Esophagus squamous epithelium (tissue), 5 donors: Measurements from ENCODE around the gene HUNK. TPM values are rescaled to one million over a fixed set of nuclear protein-coding genes. Genes with fewer than 3 reads are reported as not detected.
A peak's percentile ranks its signal among the peaks of the same experiment; 100 is the strongest.
"Not testable (repeated sequence)": the region's sequence is repeated elsewhere in the genome, so short reads cannot be mapped to it uniquely, and the experiment has no call there.

Experiments
- DNase-seq: peaks from one replicate; lab custom pipeline; 2025; lab: John Stamatoyannopoulos, UW
- H3K27ac ChIP-seq, 4 donors: fragments of 200-600 bp; sonication (generic); one replicate each; pipeline ENCODE4 v1.5.1; 2016 to 2019; ENCODE audit warnings: mild to moderate bottlenecking in 1 of 4
- H3K27me3 ChIP-seq, 4 donors: fragments of 200-600 bp; sonication (generic); 1 replicate in 3 of 4; 2 replicates in 1 of 4; pipeline versions ENCODE4 v1.5.1 to v1.6.0; 2017 to 2021; ENCODE audit warnings: antibody characterized with exemption in 1 of 4
- H3K36me3 ChIP-seq, 3 donors: fragments of 200-600 bp; sonication (generic); one replicate each; pipeline ENCODE4 v1.5.1; 2016 to 2019
- H3K4me1 ChIP-seq, 3 donors: fragments of 200-600 bp; sonication (generic); one replicate each; pipeline ENCODE4 v1.5.1; 2017 to 2019
- H3K4me3 ChIP-seq, 4 donors: fragments of 200-600 bp; sonication (generic); 1 replicate in 3 of 4; 2 replicates in 1 of 4; pipeline ENCODE4 v1.5.1; 2016 to 2019; ENCODE audit warnings: mild to moderate bottlenecking in 2 of 4, moderate library complexity in 1 of 4
- H3K9me3 ChIP-seq, 3 donors: fragments of 200-600 bp; sonication (generic); one replicate each; pipeline ENCODE4 v1.5.1; 2016 to 2019
- CTCF ChIP-seq, 6 experiments: fragments of 450-650 bp in 4 of 6; fragments of 200-600 bp in 2 of 6; sonication (generic) in 2 of 6; IDR thresholded peaks; one replicate each; pipeline ENCODE4 v1.5.1; 2016 to 2019; ENCODE audit warnings: antibody characterized with exemption in 6 of 6, mild to moderate bottlenecking in 4 of 6, moderate library complexity in 4 of 6
- POLR2A ChIP-seq, 4 donors: fragments of 450-650 bp; IDR thresholded peaks; one replicate each; pipeline ENCODE4 v1.6.1; 2017; ENCODE audit warnings: antibody characterized with exemption in 4 of 4, mild to moderate bottlenecking in 4 of 4, moderate library complexity in 3 of 4
- WGBS, 2 donors: methylation state at CpG; one replicate each; pipeline ENCODE4 v1.1.5; 2018; 5-methylcytosine and 5-hydroxymethylcytosine counted together
- intact Hi-C: fragments of 100-400 bp; cut with DNase I; formaldehyde crosslinking; loops from one replicate; pipeline ENCODE4 v1.15.0; 2022
- total RNA-seq, 4 donors: library from RNA; depleted of rRNA; stranded (reverse); fragments of >200 nt; gene quantifications; one replicate each; pipeline ENCODE4 v1.1.0, GENCODE V29; 2016
- donor health status: DM: yes; HTN: yes; CAD: no.

Gene HUNK
- total RNA-seq, 4 donors from 2014 or later: under 0.01 to 2.8 (median 0.42) TPM

- no peak overlapping the region for H3K27ac ChIP-seq
- H3K36me3 ChIP-seq: no peaks in the 10 kb centered on the region
- WGBS, 2 donors: 62 to 68% methylated on average over 8 of the region's 8 CpGs
- TF ChIP-seq POLR2A (IDR thresholded peaks at IDR 0.05) (no peak), CTCF (IDR thresholded peaks at IDR 0.05) (no peak)
- DNase-seq: no peak
- intact Hi-C loops: loop anchor here (10.0 kb wide), 1 partner anchor 144 kb away; no protein-coding TSS in a partner anchor
- peaks cover 16 to 44% (median 22%) of the 10 kb centered on the region in 3 donors for H3K4me1 ChIP-seq
- no peak overlapping the region for H3K4me3 ChIP-seq
- peaks cover 0 to 90% (median 0%) of the 10 kb centered on the region in 4 donors for H3K27me3 ChIP-seq
- H3K9me3 ChIP-seq: no peaks in the 10 kb centered on the region
Observed at GRCh38 chr21:31870472-31871193, 2.2 kb upstream of the HUNK start.

- 73 to 98% methylated on average over 6 to 12 of the region's 14 CpGs for WGBS, 2 donors
- intact Hi-C loops: loop anchor here (10.0 kb wide), 1 partner anchor 143 kb away; no protein-coding TSS in a partner anchor
Observed at GRCh38 chr21:31871371-31871770, 1.4 kb upstream of the HUNK start.

GRCh38 chr21:31872072-31872451 is 758 bp upstream of the HUNK start:
- Histone ChIP-seq H3K27me3 (peaks cover 0 to 94% (median 0%) of the 10 kb centered on the region in 4 donors), H3K4me3 (peak overlapping the region in 3 of 4 donors; percentile 54 to 79 (median 67)), H3K4me1 (peaks cover 15 to 40% (median 16%) of the 10 kb centered on the region in 3 donors), H3K27ac (no peak overlapping the region), H3K9me3 (no peaks in the 10 kb centered on the region), H3K36me3 (no peaks in the 10 kb centered on the region)
- no peak for DNase-seq
- TF ChIP-seq CTCF (IDR thresholded peaks at IDR 0.05) (no peak), POLR2A (IDR thresholded peaks at IDR 0.05) (no peak)
- intact Hi-C loops: loop anchor here (10.0 kb wide), 1 partner anchor 143 kb away; no protein-coding TSS in a partner anchor
- 7 to 10% methylated on average over 8 to 12 of the region's 12 CpGs for WGBS, 2 donors

More at GRCh38 chr21:31871371-31871770, 1.4 kb upstream of the HUNK start:
- peaks cover 15 to 41% (median 16%) of the 10 kb centered on the region in 3 donors for H3K4me1 ChIP-seq
- peaks cover 0 to 94% (median 0%) of the 10 kb centered on the region in 4 donors for H3K27me3 ChIP-seq
- not testable (repeated sequence) for H3K9me3 ChIP-seq, DNase-seq, H3K36me3 ChIP-seq, H3K27ac ChIP-seq, H3K4me3 ChIP-seq

- no peak for TF ChIP-seq CTCF (IDR thresholded peaks at IDR 0.05)
- no peak for TF ChIP-seq POLR2A (IDR thresholded peaks at IDR 0.05)
- no peak for DNase-seq
- Histone ChIP-seq H3K36me3 (no peaks in the 10 kb centered on the region), H3K9me3 (no peaks in the 10 kb centered on the region), H3K27ac (peak overlapping the region; percentile 39 to 69 (median 49)), H3K4me1 (peaks cover 15 to 40% (median 16%) of the 10 kb centered on the region in 3 donors), H3K4me3 (peak overlapping the region; percentile 51 to 79 (median 60)), H3K27me3 (peaks cover 0 to 95% (median 0%) of the 10 kb centered on the region in 4 donors)
- intact Hi-C loops: loop anchor here (10.0 kb wide), 1 partner anchor 142 kb away; no protein-coding TSS in a partner anchor
- 0% methylated on average over 1 of the region's 58 CpGs; no CpG with 5 or more reads in 1 of the 2 donors for WGBS, 2 donors
Observed at GRCh38 chr21:31873275-31873695, 465 bp downstream of the HUNK start.

GRCh38 chr21:31873696-31874599 is 1.1 kb downstream of the HUNK start:
- no peak for DNase-seq
- 11 to 14% methylated on average over 5 to 6 of the region's 77 CpGs for WGBS, 2 donors
- intact Hi-C loops: loop anchor here (10.0 kb wide), 1 partner anchor 141 kb away; no protein-coding TSS in a partner anchor
- H3K27me3 ChIP-seq: peaks cover 0 to 88% (median 0%) of the 10 kb centered on the region in 4 donors
- peaks cover 15 to 44% (median 16%) of the 10 kb centered on the region in 3 donors for H3K4me1 ChIP-seq
- H3K27ac ChIP-seq: peak overlapping the region in 1 of 4 donors; percentile 53
- TF ChIP-seq CTCF (IDR thresholded peaks at IDR 0.05) (peak in 5 of 6 experiments; percentile 38 to 64 (median 46)), POLR2A (IDR thresholded peaks at IDR 0.05) (no peak)
- H3K36me3 ChIP-seq: no peaks in the 10 kb centered on the region
- peak overlapping the region; percentile 51 to 79 (median 60) for H3K4me3 ChIP-seq
- H3K9me3 ChIP-seq: no peaks in the 10 kb centered on the region
